HCT116 (cell line): ENCODE data around the gene HIVEP3.

Source experiments
- CEBPB ChIP-seq: IDR thresholded peaks from 2 replicates; pipeline ENCODE4 v1.6.1; 2012; ENCODE audit warnings: low read depth
- CTCF ChIP-seq, 3 experiments: fragments of 200-600 bp in 1 of 3; sonication (generic) in 1 of 3; IDR thresholded peaks in 2 of 3; conservative IDR thresholded peaks in 1 of 3; 2 replicates each; pipeline ENCODE4 v1.5.1; 2012 to 2017; ENCODE audit warnings: low read depth in 2 of 3, low read length in 2 of 3, antibody characterized with exemption in 1 of 3, borderline replicate concordance in 1 of 3, control low read depth in 1 of 3, mild to moderate bottlenecking in 1 of 3, mixed read lengths in 1 of 3, mixed run types in 1 of 3, moderate library complexity in 1 of 3; ENCODE audit not compliant: insufficient read depth in 1 of 3
- EZH2phosphoT487 ChIP-seq: fragments of 200-600 bp; IDR thresholded peaks from 2 replicates; pipeline ENCODE4 v1.6.1; 2018; ENCODE audit warnings: antibody characterized with exemption, borderline replicate concordance
- POLR2A ChIP-seq: IDR thresholded peaks from 2 replicates; pipeline ENCODE4 v1.7.0; 2011; ENCODE audit warnings: borderline replicate concordance; ENCODE audit not compliant: insufficient read depth, insufficient read length; ENCODE audit errors: extremely low read depth
- SP1 ChIP-seq: IDR thresholded peaks from 2 replicates; pipeline ENCODE4 v1.6.1; 2012; ENCODE audit warnings: low read depth

- TF ChIP-seq POLR2A, result no peak
- TF ChIP-seq CTCF (IDR thresholded peaks at IDR 0.05 in 2 of 3, conservative IDR thresholded peaks at IDR 0.05 in 1 of 3; ENCODE audit: borderline replicate concordance in 1 of 3, insufficient read depth in 1 of 3, low read depth in 2 of 3, low read length in 2 of 3), result no peak
- TF ChIP-seq CEBPB, result no peak
- TF ChIP-seq EZH2phosphoT487, result no peak
- TF ChIP-seq SP1, result no peak
These were observed 417.1 kb downstream of the HIVEP3 start for GRCh38 chr1:41501581-41501980.
